GM15510 (cell line): ENCODE measurements around the gene TEPSIN.

Experiments
- POLR2A ChIP-seq: IDR thresholded peaks from 3 replicates; pipeline ENCODE4 v1.6.1; 2011; ENCODE audit warnings: borderline replicate concordance; ENCODE audit not compliant: insufficient read length; ENCODE audit errors: extremely low read depth

TEPSIN gene

GRCh38 chr17:81277946-81278693 is 39.3 kb upstream of the TEPSIN start:
- TF ChIP-seq POLR2A, result no peak

- TF ChIP-seq POLR2A, result no peak
These were observed 38.6 kb upstream of the TEPSIN start for GRCh38 chr17:81277421-81277820.

- no peak for TF ChIP-seq POLR2A
These were observed 37.9 kb upstream of the TEPSIN start for GRCh38 chr17:81276781-81277180.

DNA sequence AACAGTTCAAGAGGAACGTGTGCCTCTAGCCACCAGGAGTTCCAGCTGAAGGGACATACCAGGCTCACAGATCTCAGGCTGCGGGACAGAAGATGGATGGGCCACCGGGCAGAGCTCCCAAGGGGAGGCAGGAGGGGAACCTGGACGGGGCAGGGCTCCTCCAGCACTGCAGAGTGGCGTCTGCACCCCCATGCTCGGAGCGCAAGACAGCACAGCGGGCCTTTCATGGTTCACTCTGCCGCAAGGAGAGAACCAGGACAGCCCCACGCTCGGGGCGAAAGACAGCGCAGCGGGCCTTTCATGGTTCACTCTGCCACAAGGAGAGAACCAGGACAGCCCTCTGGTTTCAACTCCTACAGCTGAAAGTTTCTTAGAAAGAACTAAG is 35.6 kb upstream of the TEPSIN start:
- no peak for TF ChIP-seq POLR2A

DNA sequence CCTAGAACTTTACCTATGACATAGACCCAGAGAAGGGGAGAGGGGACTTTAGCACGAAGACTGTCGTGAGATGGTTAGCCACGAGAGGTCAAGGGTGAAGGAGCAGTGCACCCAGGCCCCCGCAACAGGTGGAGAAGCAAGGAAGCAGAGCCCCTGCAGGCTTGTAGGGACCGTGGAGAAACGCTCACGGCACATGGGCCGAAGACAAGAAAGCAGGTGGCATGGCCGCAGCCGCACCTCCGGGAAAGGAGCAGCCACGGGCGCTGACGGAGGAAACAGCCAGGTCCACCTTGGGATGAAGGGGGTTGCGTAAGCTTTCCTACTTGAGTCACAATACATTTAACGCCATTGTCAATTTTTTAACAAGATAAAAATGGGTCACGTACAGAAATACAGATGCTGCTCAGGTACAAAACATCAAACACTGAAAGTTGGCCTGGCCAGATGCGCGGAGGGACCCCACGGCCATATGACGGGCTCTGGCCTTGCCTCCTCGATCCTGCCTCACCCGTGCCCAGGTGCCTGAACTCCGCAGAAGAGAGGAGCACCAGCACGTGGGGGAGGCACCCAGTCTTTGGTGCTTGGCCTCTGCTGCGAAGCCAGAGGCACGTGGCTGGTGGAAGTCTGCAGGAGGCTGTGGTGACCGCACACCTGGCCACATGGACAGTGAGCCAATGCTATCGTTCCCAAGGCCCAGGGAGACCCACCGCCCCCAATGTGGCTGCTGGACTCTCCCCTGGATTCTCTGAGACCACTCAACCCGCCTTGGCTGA is 35.0 kb upstream of the TEPSIN start:
- TF ChIP-seq POLR2A, result no peak

DNA sequence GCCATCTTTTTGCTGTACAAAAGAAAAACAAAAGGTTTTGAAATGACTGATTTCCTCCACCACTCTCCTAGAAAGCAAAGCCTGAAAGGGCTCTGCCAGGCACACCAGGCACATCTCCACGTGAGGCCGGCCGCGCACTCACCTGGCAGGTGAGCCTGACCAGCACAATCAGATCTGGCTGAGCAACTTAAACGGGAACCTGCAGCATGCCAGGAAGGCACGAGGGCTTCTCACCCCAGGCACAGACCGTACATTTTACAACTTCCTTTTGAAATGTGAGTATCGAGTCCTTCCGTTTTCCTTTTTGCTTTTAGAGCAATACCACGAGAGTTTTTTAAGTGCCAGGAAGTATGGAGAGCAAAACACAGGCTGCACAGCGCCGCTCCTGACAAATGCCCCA is 33.8 kb upstream of the TEPSIN start:
- no peak for TF ChIP-seq POLR2A

- TF ChIP-seq POLR2A, result no peak
These were observed 32.4 kb upstream of the TEPSIN start for GRCh38 chr17:81271226-81271625.

DNA sequence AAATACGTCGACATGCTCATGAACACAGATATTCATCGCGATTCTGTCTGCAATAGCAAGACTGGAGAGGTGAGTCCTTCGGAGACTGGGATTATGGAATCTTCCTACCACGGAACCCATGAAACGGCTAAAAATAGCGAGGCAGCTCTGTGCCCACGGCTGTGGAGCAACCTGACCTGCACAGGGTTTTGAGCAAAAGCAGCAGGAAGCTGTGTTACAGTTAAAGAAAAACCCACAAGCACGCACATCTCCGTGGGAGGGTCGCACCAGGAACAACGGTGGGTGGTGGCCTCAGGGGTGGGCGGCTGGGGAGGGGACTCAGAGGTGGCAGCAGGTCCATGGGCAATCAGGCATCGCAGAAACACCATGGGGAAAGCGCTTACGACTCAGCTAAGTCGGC is 31.4 kb upstream of the TEPSIN start:
- no peak for TF ChIP-seq POLR2A

GRCh38 chr17:81267390-81268067 is 28.7 kb upstream of the TEPSIN start:
- TF ChIP-seq POLR2A, result no peak

GRCh38 chr17:81265576-81265975 is 26.7 kb upstream of the TEPSIN start:
- no peak for TF ChIP-seq POLR2A

DNA sequence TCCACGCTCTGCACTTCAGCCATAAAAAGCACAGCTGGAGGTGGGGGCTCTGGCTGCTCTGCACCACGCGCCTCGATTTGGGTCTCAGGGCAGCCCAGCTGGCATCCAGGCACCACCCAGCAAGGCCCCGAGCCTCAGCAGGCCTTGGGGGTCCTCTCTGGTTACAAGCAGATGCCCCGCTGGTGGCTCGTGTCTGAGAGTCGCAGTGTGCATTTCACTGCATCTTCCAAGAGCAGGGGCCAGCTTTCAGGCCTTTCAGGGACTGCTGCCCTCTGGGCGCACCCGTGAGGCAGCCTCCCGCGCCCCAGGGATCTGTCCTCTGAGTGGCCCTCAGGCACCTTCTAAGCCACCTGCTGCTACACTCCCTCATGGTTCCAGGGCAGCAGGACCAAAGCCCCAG is 25.8 kb upstream of the TEPSIN start:
- TF ChIP-seq POLR2A, result no peak

DNA sequence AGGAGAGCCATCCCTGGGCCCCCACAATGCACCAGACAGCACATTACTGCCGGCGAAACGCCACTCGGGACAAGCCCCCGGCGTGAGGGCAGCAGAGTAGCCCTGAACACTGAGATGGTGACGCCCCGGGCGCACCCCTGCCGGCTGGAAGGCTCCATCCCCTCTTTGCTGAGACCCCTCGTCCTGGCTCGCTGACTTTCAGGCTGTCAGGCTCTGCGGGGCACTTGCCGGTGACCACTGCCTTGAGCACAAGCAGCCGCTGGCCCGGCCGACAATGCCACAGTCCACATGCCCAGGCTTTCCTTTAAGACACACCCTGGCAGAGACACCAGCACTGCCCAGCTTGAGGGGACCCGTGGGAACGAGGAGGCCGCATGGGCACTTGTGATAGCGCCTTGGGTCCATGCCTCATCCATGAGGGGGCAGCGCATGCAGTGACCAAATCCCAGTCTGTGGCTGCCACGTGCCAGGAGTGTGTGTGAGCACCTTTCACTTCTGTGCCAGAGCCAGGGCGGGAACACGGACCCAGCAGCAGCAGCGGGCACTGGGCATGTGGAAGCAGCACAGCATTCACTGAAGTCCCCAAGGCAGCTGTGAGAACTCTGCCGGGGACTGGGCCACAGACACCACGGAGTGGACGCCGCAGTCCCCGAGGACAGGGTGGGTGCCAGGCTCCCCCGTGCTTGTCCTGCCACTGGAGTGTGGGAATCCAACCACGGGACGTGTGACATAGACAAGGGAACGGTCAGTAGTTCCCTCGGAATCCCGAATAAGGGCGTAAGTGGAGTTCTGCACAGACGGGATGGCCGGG is 24.7 kb upstream of the TEPSIN start:
- no peak for TF ChIP-seq POLR2A

- no peak for TF ChIP-seq POLR2A
These were observed 22.9 kb upstream of the TEPSIN start for GRCh38 chr17:81261582-81262336.

DNA sequence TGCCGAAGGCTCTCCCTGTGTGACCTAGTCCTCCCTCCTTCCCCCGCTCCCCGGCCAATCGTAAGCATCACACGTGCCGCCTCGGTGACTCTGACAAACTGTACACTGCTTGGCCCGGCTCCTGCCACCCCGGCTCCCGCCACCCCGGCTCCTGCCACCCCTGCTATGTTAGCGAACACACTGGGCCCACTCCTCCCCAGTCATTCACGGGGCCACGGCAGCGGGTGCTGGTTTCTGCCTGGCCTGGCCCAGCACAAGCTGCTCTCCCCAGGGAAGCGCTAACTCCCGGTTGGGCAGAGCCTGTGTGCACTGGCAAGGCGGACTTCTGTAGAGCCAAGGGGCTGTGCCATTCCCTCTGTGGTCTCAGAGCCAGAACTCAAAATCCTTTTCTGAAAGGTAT is 22.2 kb upstream of the TEPSIN start:
- no peak for TF ChIP-seq POLR2A
